ENCODE measurements around the gene HAUS1. TPM values are rescaled to one million over a fixed set of nuclear protein-coding genes. Genes with fewer than 3 reads are reported as not detected.

Gene HAUS1
- polyA plus RNA-seq, 3 donors = 12.1 to 50.4 (median 34.6) TPM

DNA sequence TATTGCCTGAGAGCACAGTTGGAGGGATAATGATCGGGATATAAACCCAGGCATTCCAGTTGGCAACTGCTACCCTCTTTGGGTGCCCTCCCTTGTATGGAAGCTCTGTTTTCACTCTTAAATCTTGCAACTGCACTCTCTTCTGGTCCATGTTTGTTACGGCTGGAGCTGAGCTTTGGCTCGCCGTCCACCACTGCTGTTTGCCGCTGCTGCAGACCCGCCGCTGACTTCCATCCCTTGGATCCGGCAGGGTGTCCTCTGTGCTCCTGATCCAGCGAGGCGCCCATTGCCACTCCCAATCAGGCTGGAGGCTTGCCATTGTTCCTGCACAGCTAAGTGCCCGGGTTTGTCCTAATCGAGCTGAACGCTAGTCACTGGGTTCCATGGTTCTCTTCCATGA, 60.7 kb downstream of the HAUS1 start:
- H3K27ac Mint-ChIP-seq = peak overlapping the region in 1 of 7 donors; percentile 73
- peaks cover 0 to 2% (median 0%) of the 10 kb centered on the region in 7 donors for H3K9me3 Mint-ChIP-seq
- DNase-seq = no peak
- peaks cover 7% of the 10 kb centered on the region for H3K4me1 Mint-ChIP-seq
- Histone ChIP-seq H3K36me3 (replicated peaks in 1 of 2; ENCODE audit: control insufficient read depth in 1 of 2, insufficient read depth in 2 of 2, low read length in 2 of 2) (no peaks in the 10 kb centered on the region), H4K20me1 (ENCODE audit: insufficient read depth, low read length) (no peaks in the 10 kb centered on the region), H3K4me3 (replicated peaks in 1 of 3; ENCODE audit: low read depth in 2 of 3, low read length in 3 of 3) (no peak overlapping the region), H3K27ac (ENCODE audit: low read depth in 1 of 2, low read length in 2 of 2) (no peak overlapping the region), H2AFZ (ENCODE audit: insufficient read depth, low read depth, low read length, poor library complexity, severe bottlenecking) (no peak overlapping the region), H3K79me2 (ENCODE audit: insufficient read depth, low read length) (no peaks in the 10 kb centered on the region), H3K4me2 (replicated peaks; ENCODE audit: extremely low read depth, low read length, poor library complexity, severe bottlenecking) (no peak overlapping the region), H3K9me3 (replicated peaks in 1 of 2; ENCODE audit: control insufficient read depth in 1 of 2, insufficient read depth in 1 of 2, low read length in 2 of 2) (no peaks in the 10 kb centered on the region), H3K4me1 (ENCODE audit: control insufficient read depth in 1 of 2, insufficient read depth in 2 of 2, low read length in 2 of 2) (peaks cover 7 to 8% of the 10 kb centered on the region in 2 donors), H3K9ac (ENCODE audit: insufficient read depth, low read length, poor library complexity, severe bottlenecking) (no peak overlapping the region), H3K27me3 (ENCODE audit: control insufficient read depth in 2 of 2, insufficient read depth in 2 of 2, low read length in 2 of 2) (no peaks in the 10 kb centered on the region)
- intact Hi-C loops (cut with micrococcal nuclease) = no loop called here
- no peak overlapping the region for H3K4me3 Mint-ChIP-seq
- 99% methylated on average over 13 of the region's 13 CpGs for WGBS (ENCODE audit: insufficient coverage)
- TF ChIP-seq, protein P1, sequence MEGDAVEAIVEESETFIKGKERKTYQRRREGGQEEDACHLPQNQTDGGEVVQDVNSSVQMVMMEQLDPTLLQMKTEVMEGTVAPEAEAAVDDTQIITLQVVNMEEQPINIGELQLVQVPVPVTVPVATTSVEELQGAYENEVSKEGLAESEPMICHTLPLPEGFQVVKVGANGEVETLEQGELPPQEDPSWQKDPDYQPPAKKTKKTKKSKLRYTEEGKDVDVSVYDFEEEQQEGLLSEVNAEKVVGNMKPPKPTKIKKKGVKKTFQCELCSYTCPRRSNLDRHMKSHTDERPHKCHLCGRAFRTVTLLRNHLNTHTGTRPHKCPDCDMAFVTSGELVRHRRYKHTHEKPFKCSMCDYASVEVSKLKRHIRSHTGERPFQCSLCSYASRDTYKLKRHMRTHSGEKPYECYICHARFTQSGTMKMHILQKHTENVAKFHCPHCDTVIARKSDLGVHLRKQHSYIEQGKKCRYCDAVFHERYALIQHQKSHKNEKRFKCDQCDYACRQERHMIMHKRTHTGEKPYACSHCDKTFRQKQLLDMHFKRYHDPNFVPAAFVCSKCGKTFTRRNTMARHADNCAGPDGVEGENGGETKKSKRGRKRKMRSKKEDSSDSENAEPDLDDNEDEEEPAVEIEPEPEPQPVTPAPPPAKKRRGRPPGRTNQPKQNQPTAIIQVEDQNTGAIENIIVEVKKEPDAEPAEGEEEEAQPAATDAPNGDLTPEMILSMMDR (IDR thresholded peaks at IDR 0.05) = no peak
- no peaks in the 10 kb centered on the region for H3K36me3 Mint-ChIP-seq
- H3K27me3 Mint-ChIP-seq (ENCODE audit: low read depth in 3 of 3) = peaks cover 0 to 2% (median 0%) of the 10 kb centered on the region in 3 donors

DNA sequence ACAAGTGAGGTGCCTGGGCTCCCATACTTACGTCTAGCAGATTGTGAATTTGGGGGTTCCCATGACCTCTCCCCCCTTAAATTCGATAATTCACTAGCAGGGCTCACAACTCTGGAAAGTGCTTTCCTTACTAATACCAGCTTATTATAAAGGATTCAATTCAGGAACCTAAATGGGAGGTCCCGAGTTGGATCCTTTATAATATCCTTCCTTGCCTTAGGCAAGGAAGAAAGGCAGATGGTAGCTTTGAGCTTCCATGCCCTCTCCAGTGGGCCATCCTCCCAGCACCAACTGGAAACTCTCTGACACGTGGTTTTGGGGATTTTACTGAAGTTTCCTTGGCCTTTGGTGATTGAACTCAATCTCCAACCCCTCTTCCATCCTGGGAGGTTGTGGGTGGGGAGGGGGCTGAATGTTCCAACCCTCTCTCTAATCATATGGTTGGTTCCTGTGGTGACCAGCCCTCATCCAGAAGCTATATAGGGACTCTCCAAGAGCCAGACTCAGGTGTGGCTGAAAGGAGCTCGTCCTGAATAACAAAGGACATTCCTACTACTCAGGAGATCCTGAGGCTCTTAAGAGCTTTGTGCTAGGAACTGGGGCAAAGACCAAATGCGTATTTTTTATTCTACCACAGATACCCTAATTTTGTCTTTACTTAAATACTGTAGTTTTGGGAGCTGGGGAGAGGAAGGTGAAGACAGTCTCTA, 62.2 kb downstream of the HAUS1 start:
- Mint-ChIP-seq H3K4me3 (no peak overlapping the region), H3K4me1 (peaks cover 7% of the 10 kb centered on the region)
- 100% methylated on average over 3 of the region's 6 CpGs for WGBS (ENCODE audit: insufficient coverage)

More for the DNA sequence above, 62.2 kb downstream of the HAUS1 start:
- Histone ChIP-seq H3K9me3 (replicated peaks in 1 of 2; ENCODE audit: control insufficient read depth in 1 of 2, insufficient read depth in 1 of 2, low read length in 2 of 2) (no peaks in the 10 kb centered on the region), H3K4me2 (replicated peaks; ENCODE audit: extremely low read depth, low read length, poor library complexity, severe bottlenecking) (no peak overlapping the region), H3K9ac (ENCODE audit: insufficient read depth, low read length, poor library complexity, severe bottlenecking) (no peak overlapping the region), H2AFZ (ENCODE audit: insufficient read depth, low read depth, low read length, poor library complexity, severe bottlenecking) (no peak overlapping the region), H3K79me2 (ENCODE audit: insufficient read depth, low read length) (no peaks in the 10 kb centered on the region), H4K20me1 (ENCODE audit: insufficient read depth, low read length) (no peaks in the 10 kb centered on the region), H3K27me3 (ENCODE audit: control insufficient read depth in 2 of 2, insufficient read depth in 2 of 2, low read length in 2 of 2) (no peaks in the 10 kb centered on the region), H3K4me3 (replicated peaks in 1 of 3; ENCODE audit: low read depth in 2 of 3, low read length in 3 of 3) (no peak overlapping the region), H3K36me3 (replicated peaks in 1 of 2; ENCODE audit: control insufficient read depth in 1 of 2, insufficient read depth in 2 of 2, low read length in 2 of 2) (no peaks in the 10 kb centered on the region), H3K4me1 (ENCODE audit: control insufficient read depth in 1 of 2, insufficient read depth in 2 of 2, low read length in 2 of 2) (peaks cover 7 to 8% of the 10 kb centered on the region in 2 donors), H3K27ac (ENCODE audit: low read depth in 1 of 2, low read length in 2 of 2) (no peak overlapping the region)
- peak overlapping the region in 2 of 7 donors; percentile 7 to 59 for H3K27ac Mint-ChIP-seq
- no peaks in the 10 kb centered on the region for H3K36me3 Mint-ChIP-seq
- H3K27me3 Mint-ChIP-seq (ENCODE audit: low read depth in 3 of 3) = peaks cover 0 to 2% (median 0%) of the 10 kb centered on the region in 3 donors
- TF ChIP-seq, protein P1 (IDR thresholded peaks at IDR 0.05) = no peak
- no peak for DNase-seq
- intact Hi-C loops (cut with micrococcal nuclease) = no loop called here
- peaks cover 0 to 2% (median 0%) of the 10 kb centered on the region in 7 donors for H3K9me3 Mint-ChIP-seq

All from CD14-positive monocyte (primary cell).